Measurements from ENCODE around the gene USP40.

Gene USP40

DNA sequence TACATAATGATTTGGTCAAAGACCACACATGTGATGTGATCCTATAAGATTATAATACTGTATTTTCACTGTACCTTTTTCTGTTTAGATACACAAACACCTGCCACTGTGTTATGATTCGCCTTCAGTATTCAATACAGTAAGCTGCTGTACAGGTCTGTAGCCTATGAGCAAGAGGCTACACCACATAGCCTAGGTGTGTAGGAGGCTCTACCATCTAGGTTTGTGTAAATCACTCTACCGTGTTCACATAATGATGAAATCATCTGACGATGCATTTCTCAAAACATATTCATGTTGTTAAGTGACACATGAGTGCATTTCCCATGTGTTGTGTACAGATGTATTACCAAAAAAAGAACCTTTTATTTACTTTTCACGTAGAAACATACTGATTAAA lies 74.5 kb downstream of the USP40 start:
- no peak for DNase-seq

DNA sequence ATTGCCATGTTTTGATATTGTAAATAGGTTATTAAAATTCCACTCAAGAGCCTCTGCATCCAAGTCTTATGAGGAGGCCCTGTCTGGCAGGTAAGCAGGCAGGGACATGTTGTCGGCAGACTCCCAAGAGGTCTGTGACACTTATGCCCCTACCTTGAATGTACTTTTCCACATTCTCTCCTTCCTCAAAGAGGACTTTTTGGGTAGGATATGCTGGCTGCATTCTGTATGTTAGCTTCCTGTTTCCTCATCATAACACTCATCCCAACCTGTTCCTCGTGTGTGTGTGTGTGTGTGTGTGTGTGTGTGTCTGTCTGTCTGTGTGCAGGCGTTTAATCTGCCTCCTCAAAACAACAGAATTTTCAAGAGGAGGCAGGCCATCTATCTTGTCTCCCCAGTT lies 75.3 kb downstream of the USP40 start:
- no peak for DNase-seq

DNA sequence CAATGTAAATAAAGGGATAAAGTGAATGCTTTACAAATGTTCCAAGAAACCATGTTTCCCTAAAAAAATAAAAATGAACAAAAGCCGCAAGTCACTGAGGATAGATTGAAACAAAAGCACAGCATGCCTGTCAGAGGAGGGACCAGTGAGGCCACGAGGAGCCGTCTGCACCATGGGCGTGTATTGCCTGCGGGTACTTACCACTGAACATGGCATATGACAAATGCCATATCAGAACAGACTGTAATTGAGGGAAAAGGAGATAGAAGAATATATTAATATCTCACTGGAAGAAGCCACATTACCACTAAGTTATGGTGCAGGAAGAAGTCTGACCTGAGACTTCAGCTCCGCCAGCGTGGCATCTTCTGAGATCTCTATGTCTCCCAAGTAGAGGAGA lies 75.8 kb downstream of the USP40 start:
- no peak for DNase-seq

DNA sequence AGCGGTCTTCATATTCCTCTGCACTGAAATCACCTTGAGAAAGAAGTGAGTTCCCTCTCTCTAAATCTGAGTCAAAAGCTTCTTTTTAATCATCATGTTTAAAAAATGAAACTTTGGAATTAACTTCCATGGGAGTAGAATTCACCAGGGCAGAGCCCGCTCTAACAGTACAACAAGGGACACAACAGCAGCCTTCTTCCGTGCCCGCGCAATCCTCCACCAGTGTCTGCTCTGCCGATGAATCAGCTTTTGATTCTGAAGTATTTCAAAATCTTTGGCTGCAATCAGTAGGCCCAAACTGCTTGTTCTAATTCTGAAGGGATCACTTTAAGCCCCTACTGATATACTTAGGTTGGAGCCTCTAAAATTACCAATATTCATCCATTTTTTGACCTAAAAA lies 76.9 kb downstream of the USP40 start:
- no peak for DNase-seq

DNA sequence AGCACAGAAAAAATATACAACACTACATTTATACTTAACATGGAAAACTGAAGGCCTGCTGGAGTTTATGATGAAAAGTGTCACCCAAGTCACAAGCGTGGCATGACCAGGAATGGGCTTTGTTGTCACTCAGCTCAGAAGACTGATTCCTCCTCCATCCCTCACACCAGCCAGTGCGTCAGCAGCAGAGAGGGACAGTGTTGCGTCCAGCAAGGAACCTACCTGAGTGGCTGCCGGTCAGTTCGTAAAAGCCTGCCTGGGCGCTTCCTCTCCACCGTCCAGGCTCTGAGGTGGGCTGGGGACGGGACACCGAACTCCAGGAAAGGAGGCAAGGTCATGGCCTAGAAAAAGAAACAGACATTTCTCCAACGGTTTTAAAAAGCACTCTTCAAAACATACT lies 77.4 kb downstream of the USP40 start:
- DNase-seq: no peak

DNA sequence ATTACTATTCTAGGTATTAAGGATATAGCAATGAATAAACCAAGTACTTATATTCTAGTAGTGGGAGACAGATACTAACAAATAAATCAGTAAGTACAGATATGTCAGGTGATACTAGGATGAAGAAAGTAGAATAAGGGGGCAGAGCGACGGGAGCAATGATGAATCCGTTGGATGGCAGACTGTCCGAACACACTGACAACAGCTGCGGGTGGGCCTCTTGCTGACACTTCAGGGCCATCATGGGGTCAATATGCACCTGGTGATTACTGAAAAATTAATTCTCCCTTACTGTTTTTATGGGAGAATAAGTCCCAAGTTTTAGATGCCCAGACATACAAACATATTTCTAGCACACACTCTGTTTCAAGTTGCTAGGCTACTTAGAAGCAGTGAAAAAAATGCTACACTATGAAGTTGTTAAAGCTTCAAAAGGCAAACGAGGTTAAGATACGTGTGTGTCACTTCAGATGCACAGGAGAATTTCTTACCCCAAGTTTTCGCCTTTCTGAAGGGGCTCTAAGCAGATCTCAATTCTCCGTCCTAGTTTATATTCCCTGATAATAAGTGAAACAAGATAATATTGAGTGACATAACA lies 78.7 kb downstream of the USP40 start:
- no peak for DNase-seq

DNA sequence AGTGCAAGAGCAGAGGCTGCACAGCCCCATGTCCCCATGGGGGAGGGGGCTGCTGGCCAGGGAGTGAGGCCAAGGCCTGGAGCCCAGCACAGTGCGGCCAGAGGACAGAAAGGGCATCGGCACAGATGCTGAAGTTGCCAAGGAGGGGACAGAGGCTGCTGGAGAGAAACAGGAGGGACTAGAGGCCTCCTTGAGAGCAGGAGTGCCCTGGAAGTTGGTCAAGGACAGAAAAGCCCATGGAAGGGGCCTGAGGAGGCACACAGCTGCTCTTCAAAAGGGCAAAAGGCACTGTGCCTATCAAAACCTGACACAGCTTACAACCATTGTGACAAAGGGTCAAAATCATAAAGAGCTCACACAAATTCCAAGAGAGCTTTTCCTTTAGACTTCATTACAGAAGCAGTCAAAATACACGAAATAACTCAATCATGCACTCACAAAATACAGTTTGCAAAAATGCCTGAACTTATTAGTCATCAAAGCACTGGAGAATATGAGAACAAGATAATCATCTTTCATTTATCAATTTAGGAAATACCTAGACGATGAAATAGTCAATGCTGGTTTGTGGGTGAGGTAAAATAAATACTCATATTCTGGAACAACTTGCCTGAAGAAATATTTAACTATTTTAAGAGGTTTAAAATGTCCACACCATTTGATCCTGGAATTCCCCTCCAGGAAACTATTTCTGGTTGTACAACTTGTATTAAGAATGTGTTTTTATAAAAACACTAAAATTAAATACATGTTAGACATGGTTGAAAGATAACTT lies 79.6 kb downstream of the USP40 start:
- no peak for DNase-seq

DNA sequence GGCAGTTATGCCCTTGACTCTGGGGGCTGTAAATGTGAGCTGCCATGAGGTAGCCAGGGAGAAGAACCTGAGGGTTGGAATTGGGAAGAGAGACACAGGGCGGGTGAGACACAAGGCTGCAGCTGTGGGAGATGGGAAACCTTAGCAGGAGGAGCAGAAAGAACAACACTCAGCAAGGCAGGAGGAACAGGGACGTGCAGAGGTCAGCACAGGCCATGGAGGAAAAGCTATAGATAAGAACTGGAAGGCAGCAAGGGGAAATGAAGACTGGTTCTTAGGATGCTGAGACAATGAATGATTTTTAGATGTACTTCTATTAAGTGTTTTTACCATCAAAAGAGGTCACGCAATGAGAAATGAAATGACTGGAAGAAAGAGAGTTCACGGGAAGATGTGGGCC lies 80.2 kb downstream of the USP40 start:
- no peak for DNase-seq

DNA sequence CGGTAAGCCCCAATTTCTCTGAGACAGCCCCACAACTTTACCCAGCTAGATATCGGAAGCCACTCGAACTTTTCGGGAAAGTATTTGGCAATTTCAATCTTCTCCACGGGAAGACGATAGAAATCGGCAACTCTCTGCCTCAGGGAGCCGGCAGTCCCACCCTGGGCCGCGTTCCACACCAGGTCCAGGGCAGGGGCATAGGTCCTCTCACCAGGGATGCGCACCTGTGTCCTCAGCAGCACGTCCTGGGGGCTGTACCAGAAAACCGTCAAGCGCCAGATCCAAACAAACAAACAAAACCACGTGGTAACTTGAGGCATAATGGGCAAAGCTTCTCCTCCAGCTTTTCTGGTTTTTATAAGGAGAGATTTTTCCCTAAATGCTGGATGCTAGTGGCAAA lies 80.9 kb downstream of the USP40 start:
- no peak for DNase-seq

DNA sequence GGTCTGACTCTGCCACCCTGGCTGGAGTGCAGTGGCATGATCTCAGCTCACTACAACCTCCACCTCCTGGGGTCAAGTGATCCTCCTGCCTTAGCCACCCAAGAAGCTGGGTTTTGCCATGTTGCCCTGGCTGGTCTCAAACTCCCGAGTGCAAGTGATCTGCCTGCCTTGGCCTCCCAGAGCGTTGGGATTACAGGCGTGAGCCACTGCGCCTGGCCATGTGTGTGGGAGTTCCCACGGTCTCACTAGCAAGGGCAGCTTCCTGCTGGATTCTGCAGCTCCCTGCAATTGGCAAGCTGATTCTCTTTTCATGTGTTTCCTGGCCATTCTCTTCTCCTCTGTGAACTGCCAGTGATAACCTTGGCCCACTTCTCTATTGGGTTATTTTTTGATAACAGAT lies 84.0 kb downstream of the USP40 start:
- no peak for DNase-seq

DNA sequence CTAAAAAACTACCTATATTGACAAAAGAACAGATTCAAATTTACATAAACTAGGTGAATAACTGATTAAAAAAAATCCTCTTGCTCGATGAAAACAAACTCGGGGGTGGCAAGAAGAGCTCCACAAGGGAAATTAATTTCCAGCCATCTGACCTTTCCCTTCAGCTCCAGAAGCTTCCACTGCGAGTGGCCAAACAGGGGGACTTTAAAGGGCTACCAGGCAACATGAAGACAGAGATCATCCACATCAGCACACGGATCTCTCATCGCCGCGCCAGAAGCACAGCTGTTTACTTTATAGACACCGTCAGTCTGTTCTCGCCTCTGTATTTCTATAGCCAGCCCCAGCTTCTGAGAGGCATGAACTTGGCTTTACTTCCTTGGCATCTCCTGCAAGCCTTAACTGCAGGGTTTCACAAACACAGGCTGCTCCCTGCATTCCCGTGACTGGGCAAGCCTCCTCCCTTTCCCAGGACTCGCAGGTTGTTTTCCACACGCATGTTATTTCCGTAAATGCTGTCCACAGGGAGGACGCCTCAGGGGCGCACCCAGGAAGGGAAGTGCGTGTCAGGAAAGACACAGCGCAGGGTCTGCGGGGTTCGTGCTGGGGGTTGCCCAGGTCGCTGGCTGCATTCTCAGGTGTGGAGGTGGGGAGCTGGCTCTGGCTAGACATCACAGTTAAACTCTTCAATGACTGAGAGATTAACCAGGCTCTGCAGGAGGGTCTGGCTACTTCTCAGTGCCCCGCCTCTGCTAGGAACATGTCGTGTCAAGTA lies 85.0 kb downstream of the USP40 start:
- DNase-seq: no peak

DNA sequence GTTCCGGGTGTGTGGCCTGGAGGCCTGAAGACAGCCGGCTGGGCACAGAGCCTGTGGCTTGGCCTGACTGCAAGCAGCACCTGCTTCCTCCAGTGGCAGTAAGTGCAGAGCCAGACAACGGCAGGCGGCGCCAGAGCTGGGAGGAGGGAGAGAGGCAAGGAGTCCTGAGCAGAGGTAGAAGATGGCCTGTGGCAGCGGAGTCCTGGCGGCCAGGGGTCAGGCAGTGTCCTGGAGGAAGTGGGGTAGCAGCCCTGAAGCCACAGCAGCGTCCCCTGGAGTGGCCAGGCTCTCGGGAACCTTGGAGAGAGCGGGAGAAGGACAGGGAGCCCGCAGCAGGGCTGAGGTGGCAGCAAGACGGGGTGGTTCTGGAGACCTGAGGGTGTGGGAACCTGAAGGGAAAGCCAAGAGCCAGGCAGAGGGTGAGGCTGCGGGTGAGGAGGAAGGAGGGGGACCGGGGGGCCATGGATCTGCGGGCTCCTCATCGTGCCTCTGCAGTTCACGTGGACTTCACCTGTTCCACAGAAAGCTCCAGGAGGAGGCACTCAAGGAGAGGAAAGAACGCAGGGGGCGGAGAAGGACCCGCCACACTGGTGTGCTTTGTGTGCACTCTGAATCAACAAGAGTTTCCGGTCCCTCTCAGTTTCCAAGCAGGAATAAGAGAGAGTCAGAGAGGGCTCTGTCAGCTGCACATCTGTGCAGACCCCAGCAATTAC lies 85.9 kb downstream of the USP40 start:
- DNase-seq: no peak

DNA sequence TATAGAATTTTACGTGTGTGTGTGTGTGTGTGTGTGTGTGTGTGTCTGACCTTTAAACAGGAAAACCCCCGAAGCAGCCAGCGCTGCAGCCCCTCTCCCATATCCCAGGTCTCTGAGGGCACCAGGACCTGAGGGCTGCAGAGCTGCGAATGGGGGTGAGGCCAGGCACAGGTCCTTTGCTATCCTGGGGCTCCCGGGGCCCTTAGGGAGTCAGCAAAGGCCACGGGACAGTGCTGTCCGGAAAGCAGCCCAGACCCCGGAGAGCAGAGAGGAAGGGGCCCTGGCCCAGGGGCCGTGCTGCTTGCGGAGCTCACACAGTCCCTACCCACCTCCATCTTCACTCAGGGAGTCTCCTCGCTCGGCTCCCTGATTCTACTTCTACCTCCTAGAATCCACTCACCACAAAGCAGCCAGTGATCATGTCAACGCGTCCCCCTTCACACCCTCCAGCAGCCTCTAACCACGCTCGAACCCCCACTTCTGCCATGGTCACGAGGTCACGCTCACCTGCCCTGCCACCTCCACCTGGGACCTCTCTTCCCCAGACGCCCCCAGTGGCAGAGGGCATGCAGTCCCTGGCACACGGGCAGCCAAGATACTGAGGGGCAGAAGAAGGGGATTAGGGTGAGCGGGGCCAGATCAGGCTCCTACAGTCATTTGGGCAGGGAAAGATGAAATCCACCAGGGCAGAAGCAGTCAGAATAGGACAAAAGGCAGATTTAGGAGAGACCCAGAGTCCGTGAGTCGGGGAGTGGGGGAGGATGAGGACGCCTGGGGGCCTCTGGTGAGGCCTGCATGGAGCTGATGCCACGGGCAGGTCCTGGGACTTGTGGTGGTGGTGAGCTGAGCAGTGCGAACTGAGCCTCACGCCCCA lies 86.7 kb downstream of the USP40 start:
- no peak for DNase-seq

DNA sequence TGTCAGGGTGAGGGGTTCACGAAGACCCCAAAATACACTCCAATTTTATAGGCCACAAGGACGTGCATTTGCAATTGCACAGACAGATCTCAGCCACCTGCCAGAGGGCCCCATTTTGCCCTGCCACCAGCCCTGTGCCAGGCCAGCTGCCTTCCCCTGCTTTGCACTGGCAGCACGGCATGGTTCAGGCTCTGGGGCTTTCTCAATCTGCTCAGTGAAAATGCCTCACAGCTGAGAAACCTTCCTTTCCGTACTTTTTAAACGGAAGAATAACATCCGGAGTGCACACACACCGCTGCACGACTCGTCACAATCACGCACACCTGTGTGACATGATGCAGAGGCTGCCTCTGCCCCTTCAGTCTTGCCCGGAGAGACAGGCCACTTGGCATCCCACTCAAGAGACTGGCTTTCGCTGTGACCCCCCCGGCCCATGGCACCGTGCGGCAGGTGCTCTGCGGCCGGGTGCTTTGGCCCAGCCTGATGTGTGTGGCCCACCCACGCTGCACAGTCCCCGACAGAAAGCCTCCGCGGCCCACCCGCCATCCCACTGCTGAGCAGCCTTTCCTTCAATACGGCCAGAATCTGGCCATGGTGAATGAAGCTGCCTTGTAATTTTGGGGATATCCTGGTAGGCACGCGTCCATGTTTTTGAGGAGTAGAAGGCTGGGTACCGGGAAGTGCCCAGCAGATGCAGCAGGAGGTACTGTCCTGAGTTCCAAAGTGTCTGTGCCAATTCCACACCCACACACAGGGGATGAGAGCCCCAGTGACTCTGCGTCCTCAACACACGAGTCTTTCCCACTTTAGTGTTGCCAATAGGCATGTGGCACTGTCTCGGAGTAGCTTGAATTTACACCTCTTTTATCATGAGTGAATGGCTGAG lies 88.8 kb downstream of the USP40 start:
- no peak for DNase-seq

DNA sequence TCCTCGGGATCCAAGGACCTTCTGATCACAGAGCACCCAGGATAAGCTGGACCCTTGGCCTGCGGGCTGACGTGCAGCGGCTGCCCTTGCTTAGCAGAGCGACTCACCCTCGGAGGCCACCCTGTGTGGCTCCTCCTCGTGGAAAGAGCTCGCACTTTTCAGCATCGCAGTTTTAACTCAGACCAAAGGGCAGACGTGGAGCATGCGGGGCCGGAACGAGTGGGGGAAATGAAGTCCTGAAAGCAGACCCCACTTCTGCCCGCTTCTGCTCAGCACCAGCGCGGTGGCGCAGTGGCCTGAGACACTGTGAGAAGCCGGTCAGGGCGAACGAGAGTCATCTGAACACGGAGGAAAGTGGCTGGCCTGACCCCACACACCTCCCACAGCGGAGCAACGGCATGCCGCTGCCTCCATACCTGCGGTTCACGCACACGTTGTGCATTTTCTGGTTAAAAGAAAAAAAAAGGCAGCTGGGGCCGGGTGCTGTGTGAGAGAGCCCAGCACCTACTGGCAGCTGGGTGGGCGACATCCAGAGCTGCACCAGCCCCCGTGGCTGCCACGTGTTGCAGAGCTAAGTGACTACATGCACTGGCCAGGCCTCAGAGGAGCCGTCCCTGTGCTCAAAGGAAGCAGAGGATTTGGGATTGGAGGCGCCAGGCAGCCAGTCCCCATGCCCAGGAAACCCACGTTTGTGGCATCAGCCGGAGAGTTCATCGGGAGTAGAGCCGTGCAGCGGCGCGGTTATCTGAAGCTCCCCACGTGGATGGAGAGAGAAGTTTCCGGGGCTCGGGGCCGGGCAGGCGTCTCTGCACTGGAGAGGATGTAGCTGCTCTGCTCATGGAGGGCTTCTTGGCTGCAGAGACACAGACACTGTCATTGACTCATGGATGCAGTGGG lies 89.7 kb downstream of the USP40 start:
- DNase-seq: no peak

DNA sequence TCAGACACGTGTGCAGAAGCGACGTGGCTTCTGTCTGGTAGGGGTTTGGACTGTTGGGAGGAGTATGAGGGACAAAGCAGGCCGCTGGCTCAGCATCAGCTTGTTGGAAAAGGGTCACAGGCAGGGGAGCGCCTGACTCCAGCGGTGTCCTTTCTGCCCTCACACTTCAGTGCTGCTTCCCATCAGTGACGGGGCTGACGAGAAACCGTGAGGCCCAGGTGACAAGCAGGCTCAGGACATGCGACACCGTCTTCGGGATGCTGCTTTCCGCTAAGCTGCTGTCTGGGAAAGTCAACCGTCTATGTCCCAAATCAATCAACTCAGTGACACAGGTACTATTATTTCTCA lies 90.5 kb downstream of the USP40 start:
- no peak for DNase-seq

DNA sequence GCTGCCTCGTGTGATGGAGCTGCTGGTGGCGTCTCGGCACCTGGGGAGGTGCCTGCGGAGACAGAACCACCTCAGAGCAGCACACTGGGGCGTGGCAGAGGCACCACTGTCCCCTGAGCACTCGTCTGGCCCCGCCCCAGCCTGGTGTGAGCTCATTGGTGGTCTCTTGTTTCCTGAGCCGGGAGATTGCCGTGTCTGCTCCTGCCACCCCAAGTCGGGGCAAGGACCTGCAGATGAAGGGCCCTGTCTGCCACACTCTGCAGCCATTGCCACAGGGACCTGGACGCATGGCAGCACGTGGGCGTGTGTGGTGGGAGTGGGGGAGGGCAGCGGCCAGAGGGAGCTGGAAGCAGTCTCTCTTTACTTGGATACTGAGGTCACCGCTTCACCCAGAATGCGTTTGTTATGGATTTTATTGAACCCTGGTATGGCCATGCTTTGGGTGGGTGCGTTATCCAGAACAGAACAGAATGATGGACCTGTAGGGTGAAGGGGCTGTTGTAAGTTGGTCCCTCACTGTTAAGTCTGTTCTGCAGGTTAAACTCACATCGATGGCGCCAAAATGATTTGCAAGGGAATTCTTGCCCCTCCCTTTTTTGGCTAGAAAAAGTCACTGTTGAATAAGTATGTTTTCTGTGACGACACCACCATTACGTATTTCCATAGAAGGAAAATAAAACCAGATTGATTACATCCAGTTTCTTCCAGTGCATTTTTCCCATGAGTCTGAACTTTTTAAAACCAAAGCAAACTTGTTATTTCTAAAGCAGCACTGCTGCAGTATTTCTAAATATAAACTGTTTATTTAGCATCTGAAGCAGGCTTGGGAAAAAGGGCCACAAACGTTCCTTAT lies 92.0 kb downstream of the USP40 start:
- DNase-seq: no peak

DNA sequence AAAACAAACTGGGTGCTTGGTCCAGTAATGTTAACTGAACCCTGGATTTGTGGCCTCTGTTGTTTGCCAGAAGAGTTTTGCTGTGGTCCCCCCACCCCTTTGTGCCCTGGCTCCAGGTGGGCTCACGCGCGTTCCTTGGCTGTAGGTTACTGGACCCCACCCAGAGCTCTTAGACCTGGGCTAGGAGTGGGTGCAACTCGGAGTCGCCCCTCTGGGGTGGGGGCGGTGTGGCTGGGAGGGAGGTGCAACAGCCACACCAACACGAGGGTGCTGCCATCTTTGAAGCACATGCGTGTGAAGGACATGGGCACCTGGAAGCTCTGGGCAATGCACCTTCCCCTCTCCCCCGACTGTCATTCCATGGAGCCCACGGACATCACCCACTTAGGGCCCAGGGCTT lies 92.7 kb downstream of the USP40 start:
- no peak for DNase-seq

DNA sequence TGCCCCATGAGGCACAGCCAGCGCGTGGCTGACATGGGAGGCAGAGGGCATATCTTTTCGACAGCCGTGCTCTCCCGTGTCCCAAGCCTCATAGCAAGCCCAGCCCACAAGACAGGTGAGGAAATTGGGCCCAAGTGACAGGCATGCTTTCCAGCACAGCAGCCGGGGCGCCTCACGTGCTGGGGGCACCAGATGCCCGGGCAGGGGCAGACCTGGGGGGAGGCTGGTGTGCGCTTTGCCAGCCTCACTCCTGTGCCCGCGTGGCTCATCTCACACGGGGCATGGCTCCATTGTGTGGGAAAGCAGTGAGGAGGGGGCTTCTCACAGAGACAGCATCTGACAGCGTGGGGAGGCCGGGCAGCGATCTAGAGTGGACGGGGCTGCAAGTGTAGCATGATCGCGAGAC lies 93.2 kb downstream of the USP40 start:
- no peak for DNase-seq

Measured in SHP77 treated with DMSO at 0.1 percent for 48 hours (cell line).